H1 (cell line): Measurements from ENCODE around the gene SEZ6. TPM values are rescaled to one million over a fixed set of nuclear protein-coding genes. Genes with fewer than 3 reads are reported as not detected.
A peak's percentile ranks its signal among the peaks of the same experiment; 100 is the strongest.

Experiments used
- CBX8 ChIP-seq: fragments of 300-800, 300-1000 bp; sonication (generic); IDR thresholded peaks from 2 replicates; pipeline ENCODE4 v1.7.1; 2016; ENCODE audit warnings: low read depth, low read length, borderline replicate concordance
- CHD7 ChIP-seq: fragments of 300-600 bp; sonication (generic); IDR thresholded peaks from 2 replicates; pipeline ENCODE4 v1.7.1; 2012; ENCODE audit warnings: low read length, moderate library complexity, mild to moderate bottlenecking, inconsistent platforms; ENCODE audit not compliant: insufficient replicate concordance
- FOSL1 ChIP-seq: IDR thresholded peaks from 2 replicates; pipeline ENCODE4 v1.6.1; 2011; ENCODE audit warnings: mild to moderate bottlenecking, low read depth, low read length, moderate library complexity; ENCODE audit not compliant: insufficient read depth
- JUN ChIP-seq: IDR thresholded peaks from 2 replicates; pipeline ENCODE4 v1.6.1; 2011; ENCODE audit warnings: low read depth, mild to moderate bottlenecking, improper control_type of control experiment, low read length
- POLR2AphosphoS5 ChIP-seq: IDR thresholded peaks from 2 replicates; pipeline ENCODE4 v1.6.1; 2011; ENCODE audit warnings: low read depth, low read length
- POU5F1 ChIP-seq: IDR thresholded peaks from 2 replicates; pipeline ENCODE4 v1.6.1; 2011; ENCODE audit warnings: low read depth, mild to moderate bottlenecking, low read length, moderate library complexity
- RNF2 ChIP-seq: fragments of 200-900, 300-1000 bp; sonication (generic); IDR thresholded peaks from 2 replicates; pipeline ENCODE4 v1.7.1; 2016; ENCODE audit warnings: borderline replicate concordance, low read depth, mild to moderate bottlenecking, antibody characterized with exemption, low read length; ENCODE audit not compliant: poor library complexity, severe bottlenecking; ENCODE audit errors: missing control alignments
- SIN3A ChIP-seq, 2 experiments: IDR thresholded peaks in 1 of 2; conservative IDR thresholded peaks in 1 of 2; 2 replicates each; pipeline ENCODE4 v1.6.1; 2011 to 2012; ENCODE audit warnings: low read length in 2 of 2, improper control_type of control experiment in 1 of 2, low read depth in 1 of 2, mild to moderate bottlenecking in 1 of 2
- SIRT6 ChIP-seq: IDR thresholded peaks from one replicate; pipeline ENCODE4 v1.7.1; 2012; ENCODE audit warnings: low read length, inconsistent platforms
- polyA plus RNA-seq, 7 experiments: library from polyadenylated mRNA; depleted of rRNA in 3 of 7; stranded (reverse) in 5 of 7; unstranded in 2 of 7; fragments of >200 nt in 5 of 7; fragments of 200-250 nt in 2 of 7; gene quantifications; 1 replicate in 5 of 7; 2 replicates in 1 of 7; 4 replicates in 1 of 7; pipeline versions ENCODE4 v1.2.1 to v1.2.3, GENCODE V29; 2011 to 2013; ENCODE audit warnings: missing spikeins in 2 of 7, mixed read lengths in 2 of 7
- total RNA-seq: library from RNA; stranded (reverse); fragmentation: NEBNext Ultra II Directional; extraction: Animal tissue kit (Norgen Biotek cat#: 25700); gene quantifications from 2 replicates; pipeline ENCODE4 v1.2.1, GENCODE V29; 2021

SEZ6 gene
- total and polyA plus RNA-seq, 2 of the 8 experiments (the other 6 are each of a cell fraction or from before 2014, with no cell fraction given) = 6.9 to 16.1 TPM

DNA sequence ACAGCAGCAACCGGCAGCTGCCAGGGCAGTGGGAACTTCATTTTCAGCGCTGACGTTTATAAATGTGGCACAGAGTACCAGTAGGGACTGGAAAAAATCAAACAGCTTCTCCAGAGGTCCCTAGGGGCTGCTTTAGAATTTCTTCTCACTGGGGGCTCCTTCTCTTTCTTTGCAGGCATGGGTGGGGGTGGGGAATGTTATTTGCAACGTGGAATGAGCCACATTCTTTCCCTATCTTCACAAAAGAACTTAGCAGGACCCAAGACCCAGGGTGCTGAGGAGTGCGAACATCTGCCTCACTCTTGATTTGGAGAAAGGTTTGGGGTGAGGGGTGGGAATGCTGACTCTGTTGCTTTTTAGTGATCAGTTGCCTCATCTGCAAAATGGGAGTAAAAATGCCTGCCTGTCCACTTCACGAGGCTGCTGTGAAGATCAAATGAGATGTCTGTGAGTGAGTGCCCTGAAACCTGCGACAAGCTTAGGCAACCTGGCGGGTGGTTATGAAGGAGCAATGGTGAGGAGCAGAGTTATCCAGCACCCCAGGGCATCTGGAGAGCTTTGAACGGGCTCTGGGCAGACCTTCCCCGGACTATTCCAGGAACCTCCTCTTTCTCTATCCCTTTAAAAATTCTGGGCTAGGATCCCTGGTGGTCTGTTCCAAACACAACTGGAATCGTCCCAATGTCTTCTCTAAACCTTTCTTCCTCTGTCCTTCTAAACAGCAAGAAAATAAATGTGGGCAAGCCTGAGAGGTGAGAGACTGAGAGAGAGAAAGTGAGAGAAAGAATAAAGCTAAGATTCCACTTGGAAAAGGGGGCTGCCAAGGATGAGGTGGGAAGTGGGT, 26.4 kb upstream of the SEZ6 start (continued):
- TF ChIP-seq CHD7 = peak; percentile 71
- TF ChIP-seq RNF2 = no peak
- no peak for TF ChIP-seq FOSL1
- TF ChIP-seq JUN = no peak
- TF ChIP-seq POLR2AphosphoS5 = no peak
- TF ChIP-seq POU5F1 = peak; percentile 15; the same call in 1 of the 2 replicates
- no peak for TF ChIP-seq SIN3A (conservative IDR thresholded peaks at IDR 0.05 in 1 of 2, IDR thresholded peaks at IDR 0.05 in 1 of 2; ENCODE audit: low read depth in 1 of 2, low read length in 2 of 2)
- no peak for TF ChIP-seq CBX8
- no peak for TF ChIP-seq SIRT6
